HepG2 (cell line): ENCODE data around the gene SLCO3A1. TPM values are rescaled to one million over a fixed set of nuclear protein-coding genes. Genes with fewer than 3 reads are reported as not detected.

Source experiments
- ATAC-seq: fragments of 200-7000 bp; cut with Tn5 transposase; 3 replicates; pipeline ENCODE4 v1.9.1; 2020; ENCODE audit warnings: mild to moderate bottlenecking, moderate library complexity
- BruUV-seq: library from RNA; stranded (reverse); fragments of 400-500 nt; replicated peaks from 2 replicates; lab custom pipeline; 2021; lab: Mats Ljungman, UMichigan
- CTCF ChIA-PET: fragments of 300-600 bp; formaldehyde crosslinking; extraction: SDS; loops from one replicate; lab custom pipeline; 2021; ENCODE audit warnings: low total read pairs, inconsistent platforms, low intra/inter-chr PET ratio; lab: Yijun Ruan, JAX
- POLR2A ChIA-PET: fragments of 350-600 bp; sonication (Branson Sonifier 250); formaldehyde crosslinking; loops from one replicate; lab custom pipeline; 2020; ENCODE audit warnings: antibody characterized with exemption, inconsistent platforms; lab: Yijun Ruan, JAX
- DNase-seq: peaks from one replicate; pipeline ENCODE4 v3.0.0-alpha.2; 2015; ENCODE audit warnings: low spot score
- FAIRE-seq: peaks from 3 replicates; lab custom pipeline; 2011; peaks lifted over from hg19 to GRCh38; lab: Jason Lieb, UNC
- H2AFZ ChIP-seq: one replicate; pipeline ENCODE4 v1.6.1; 2011; ENCODE audit warnings: low read length, inconsistent platforms
- H3K27ac ChIP-seq: fragments of 300-600 bp; 3 replicates; pipeline ENCODE4 v1.8.0; 2011; ENCODE audit warnings: mixed run types, mild to moderate bottlenecking, mixed read lengths, low read length, inconsistent platforms; ENCODE audit not compliant: insufficient read depth; ENCODE audit errors: extremely low read length
- H3K27me3 ChIP-seq, 2 experiments: fragments of 200-600 bp in 1 of 2; 2 replicates in 1 of 2; 3 replicates in 1 of 2; pipeline versions ENCODE4 v1.6.0 to v1.8.0; 2011; ENCODE audit warnings: low read length in 2 of 2, mild to moderate bottlenecking in 2 of 2, moderate library complexity in 2 of 2, inconsistent platforms in 1 of 2; ENCODE audit not compliant: insufficient read depth in 2 of 2, control insufficient read depth in 1 of 2
- H3K36me3 ChIP-seq, 2 experiments: fragments of 200-600 bp in 1 of 2; replicated peaks in 1 of 2; 2 replicates in 1 of 2; 3 replicates in 1 of 2; pipeline versions ENCODE4 v1.5.1 to v1.8.0; 2011; ENCODE audit warnings: low read length in 2 of 2, inconsistent platforms in 1 of 2; ENCODE audit not compliant: insufficient read depth in 2 of 2, control insufficient read depth in 1 of 2
- H3K4me1 ChIP-seq: 2 replicates; pipeline ENCODE4 v1.5.1; 2012; ENCODE audit warnings: low read length, inconsistent platforms; ENCODE audit not compliant: insufficient read depth
- H3K4me2 ChIP-seq: 2 replicates; pipeline ENCODE4 v1.6.0; 2011; ENCODE audit warnings: low read depth, low read length, inconsistent platforms
- H3K4me3 ChIP-seq, 3 experiments: fragments of 200-600 bp in 1 of 3; sonication (generic), shearing (Covaris generic) in 1 of 3; replicated peaks in 1 of 3; 2 replicates each; pipeline ENCODE4 v1.5.1; 2011 to 2016; ENCODE audit warnings: low read length in 3 of 3, inconsistent platforms in 2 of 3, low read depth in 2 of 3, mild to moderate bottlenecking in 2 of 3, control low read depth in 1 of 3, mixed read lengths in 1 of 3; ENCODE audit not compliant: insufficient read depth in 1 of 3
- H3K79me2 ChIP-seq: one replicate; pipeline ENCODE4 v1.6.1; 2011; ENCODE audit warnings: low read length, inconsistent platforms; ENCODE audit not compliant: insufficient read depth
- H3K9ac ChIP-seq: 2 replicates; pipeline ENCODE4 v1.6.0; 2011; ENCODE audit warnings: mild to moderate bottlenecking, low read depth, low read length, inconsistent platforms; ENCODE audit not compliant: insufficient read depth
- H3K9me3 ChIP-seq: 2 replicates; pipeline ENCODE4 v1.5.1; 2012; ENCODE audit warnings: mild to moderate bottlenecking, low read length
- H4K20me1 ChIP-seq: 2 replicates; pipeline ENCODE4 v1.6.0; 2011; ENCODE audit warnings: inconsistent platforms, mild to moderate bottlenecking, low read length, moderate library complexity; ENCODE audit not compliant: insufficient read depth
- CCDC6 ChIP-seq: sonication (generic); formaldehyde crosslinking; IDR thresholded peaks from 2 replicates; pipeline ENCODE4 v1.8.1; 2022; ENCODE audit warnings: mild to moderate bottlenecking, missing genetic modification reagents, moderate library complexity
- CENPT ChIP-seq: sonication (generic); formaldehyde crosslinking; IDR thresholded peaks from 2 replicates; pipeline ENCODE4 v1.8.0; 2022; ENCODE audit warnings: low read depth, mild to moderate bottlenecking, moderate library complexity, missing genetic modification reagents
- FOXP1 ChIP-seq, 2 experiments: fragments of 450-650 bp in 1 of 2; IDR thresholded peaks; 2 replicates each; pipeline ENCODE4 v1.6.1; 2017 to 2018; ENCODE audit warnings: antibody characterized with exemption in 1 of 2
- GABPA ChIP-seq, 2 experiments: IDR thresholded peaks; 2 replicates each; pipeline ENCODE4 v1.6.1; 2011 to 2016; ENCODE audit warnings: low read depth in 2 of 2, low read length in 1 of 2, missing biosample characterization in 1 of 2, missing genetic modification characterization in 1 of 2
- HINFP ChIP-seq: sonication (generic); formaldehyde crosslinking; IDR thresholded peaks from 2 replicates; pipeline ENCODE4 v1.4.0; 2020; ENCODE audit warnings: low read depth, mild to moderate bottlenecking, missing genetic modification reagents
- MTF1 ChIP-seq: sonication (generic); formaldehyde crosslinking; IDR thresholded peaks from 2 replicates; pipeline ENCODE4 v1.5.0; 2020; ENCODE audit warnings: missing genetic modification reagents
- PAF1 ChIP-seq: IDR thresholded peaks from 2 replicates; pipeline ENCODE4 v1.6.1; 2016; ENCODE audit warnings: missing genetic modification reagents, missing compliant biosample characterization
- PHF5A ChIP-seq: IDR thresholded peaks from one replicate; pipeline ENCODE4 v1.6.1; 2018; ENCODE audit warnings: low read depth, missing genetic modification reagents; ENCODE audit not compliant: unreplicated experiment
- RFXANK ChIP-seq: IDR thresholded peaks from 2 replicates; pipeline ENCODE4 v1.6.1; 2016
- SP5 ChIP-seq: IDR thresholded peaks from 2 replicates; pipeline ENCODE4 v1.6.1; 2016; ENCODE audit warnings: low read depth, borderline replicate concordance
- ZFY ChIP-seq: sonication (generic); formaldehyde crosslinking; IDR thresholded peaks from 2 replicates; pipeline ENCODE4 v1.4.0; 2020; ENCODE audit warnings: missing genetic modification reagents
- ZNF121 ChIP-seq: sonication (generic); formaldehyde crosslinking; IDR thresholded peaks from 2 replicates; pipeline ENCODE4 v1.5.0; 2020; ENCODE audit warnings: mild to moderate bottlenecking, missing genetic modification reagents
- ZNF263 ChIP-seq: sonication (generic); formaldehyde crosslinking; IDR thresholded peaks from 2 replicates; pipeline ENCODE4 v1.4.0; 2020; ENCODE audit warnings: missing genetic modification reagents
- ZNF382 ChIP-seq: sonication (generic); formaldehyde crosslinking; IDR thresholded peaks from 2 replicates; pipeline ENCODE4 v1.5.0; 2020; ENCODE audit warnings: missing genetic modification reagents, mild to moderate bottlenecking, borderline replicate concordance
- ZNF44 ChIP-seq: sonication (generic); formaldehyde crosslinking; IDR thresholded peaks from 2 replicates; pipeline ENCODE4 v1.5.1; 2020; ENCODE audit warnings: mild to moderate bottlenecking, missing genetic modification reagents
- ZNF790 ChIP-seq: sonication (generic); formaldehyde crosslinking; IDR thresholded peaks from 2 replicates; pipeline ENCODE4 v1.8.0; 2022; ENCODE audit warnings: missing genetic modification reagents, mild to moderate bottlenecking, borderline replicate concordance
- ZNF850 ChIP-seq: sonication (generic); formaldehyde crosslinking; conservative IDR thresholded peaks from 2 replicates; pipeline ENCODE4 v1.9.0; 2021; ENCODE audit warnings: mild to moderate bottlenecking, missing genetic modification reagents
- WGBS: methylation state at CpG from one replicate; pipeline ENCODE4 v1.1.6; 2017; ENCODE audit warnings: low lambda C conversion rate; 5-methylcytosine and 5-hydroxymethylcytosine counted together
- in situ Hi-C: cut with HindIII; loops from 2 replicates; pipeline ENCODE4 v1.10.0; 2017; ENCODE audit warnings: low pct_unique_long_range_greater_than_20kb; ENCODE audit not compliant: extremely low pct_ligation_motif_present
- intact Hi-C: fragments of 100-400 bp; cut with micrococcal nuclease; formaldehyde crosslinking; loops from one replicate; pipeline ENCODE4 v1.10.0; 2022; ENCODE audit not compliant: unreplicated experiment
- polyA plus RNA-seq, 8 experiments: library from polyadenylated mRNA; depleted of rRNA in 3 of 8; stranded (reverse) in 7 of 8; unstranded in 1 of 8; fragments of >200 nt; fragmentation: Illumina TruSeq in 4 of 8; extraction: Trizol in 4 of 8; gene quantifications; 2 replicates each; pipeline versions ENCODE4 v1.2.1 to v1.2.3, GENCODE V29; 2011 to 2016; ENCODE audit warnings: low read depth in 4 of 8, missing spikeins in 1 of 8, mixed read lengths in 1 of 8; ENCODE audit not compliant: insufficient read depth in 1 of 8
- total RNA-seq, 5 experiments: library from RNA; depleted of rRNA; stranded (reverse); fragments of >200 nt; fragmentation: Illumina TruSeq; extraction: Trizol; gene quantifications; 2 replicates each; pipeline ENCODE4 v1.2.3, GENCODE V29; 2016; ENCODE audit warnings: low read depth in 1 of 5

The SLCO3A1 gene
- total and polyA plus RNA-seq, 2 of the 13 experiments (the other 11 are each of a cell fraction or from before 2014, with no cell fraction given), result 0.02 TPM; not detected in 1

GRCh38 chr15:91864664-91865063 lies 11.2 kb downstream of the SLCO3A1 start:
- Histone ChIP-seq H3K27ac (no peak overlapping the region), H3K79me2 (no peaks in the 10 kb centered on the region), H2AFZ (no peak overlapping the region), H3K27me3 (peaks cover 1 to 10% of the 10 kb centered on the region in 2 experiments; a peak in 2 of 5 replicates), H3K9me3 (no peaks in the 10 kb centered on the region), H3K36me3 (no peaks in the 10 kb centered on the region), H3K4me2 (no peak overlapping the region), H3K4me1 (no peaks in the 10 kb centered on the region), H3K9ac (no peak overlapping the region), H3K4me3 (no peak overlapping the region), H4K20me1 (no peaks in the 10 kb centered on the region)
- 18% methylated on average over 8 of the region's 9 CpGs for WGBS
- ChIA-PET CTCF (no interaction called here), POLR2A (no interaction called here)
- TF ChIP-seq GABPA (IDR thresholded peaks at IDR 0.05; ENCODE audit: low read depth, low read length), result no peak
- peak; percentile 63 for TF ChIP-seq GABPA (CRISPR knock-in tag; IDR thresholded peaks at IDR 0.05; ENCODE audit: low read depth)
- TF ChIP-seq ZNF850, result no peak
- TF ChIP-seq FOXP1 (IDR thresholded peaks at IDR 0.05), result no peak
- no peak for TF ChIP-seq FOXP1 (CRISPR knock-in tag; IDR thresholded peaks at IDR 0.05)
- FAIRE-seq, result no peak
- intact Hi-C loops (no loop called here), in situ Hi-C loops (no loop called here)
- no TSS peak for BruUV-seq
- no peak for DNase-seq
- no peak for ATAC-seq

- Histone ChIP-seq H3K79me2 (no peaks in the 10 kb centered on the region), H3K36me3 (no peaks in the 10 kb centered on the region), H3K4me3 (no peak overlapping the region), H3K9me3 (no peaks in the 10 kb centered on the region), H3K4me1 (no peaks in the 10 kb centered on the region), H3K4me2 (no peak overlapping the region), H2AFZ (no peak overlapping the region), H3K9ac (no peak overlapping the region), H4K20me1 (no peaks in the 10 kb centered on the region), H3K27ac (no peak overlapping the region), H3K27me3 (peaks cover 1 to 8% of the 10 kb centered on the region in 2 experiments; a peak in 2 of 5 replicates)
- no TSS peak for BruUV-seq
- TF ChIP-seq CCDC6 (CRISPR knock-in tag) (no peak), ZNF382 (no peak), HINFP (no peak), PAF1 (CRISPR knock-in tag) (no peak), SP5 (CRISPR knock-in tag) (no peak), ZNF263 (CRISPR knock-in tag) (no peak), PHF5A (CRISPR knock-in tag) (no peak), ZNF44 (no peak), ZNF790 (no peak), RFXANK (CRISPR knock-in tag) (no peak), MTF1 (CRISPR knock-in tag) (no peak), ZNF121 (CRISPR knock-in tag) (no peak), CENPT (CRISPR knock-in tag) (no peak), FOXP1 (IDR thresholded peaks at IDR 0.05) (no peak), FOXP1 (CRISPR knock-in tag; IDR thresholded peaks at IDR 0.05) (no peak), ZFY (CRISPR knock-in tag) (no peak)
- ATAC-seq (no peak), FAIRE-seq (no peak), DNase-seq (no peak)
- CTCF ChIA-PET, result no interaction called here
- POLR2A ChIA-PET, result no interaction called here
- intact Hi-C loops, result no loop called here
- WGBS, result 19% methylated on average over 6 of the region's 7 CpGs
- in situ Hi-C loops, result no loop called here
Measured at GRCh38 chr15:91865486-91865885, 12.0 kb downstream of the SLCO3A1 start.
